ENCODE results near the gene POU6F2.
A peak's percentile ranks its signal among the peaks of the same experiment; 100 is the strongest.

POU6F2 gene

GRCh38 chr7:39433550-39433949, 455.8 kb downstream of the POU6F2 start:
- no peak for DNase-seq (ENCODE audit: low read depth in 2 of 2)
- H3K4me3 ChIP-seq (replicated peaks in 1 of 2; ENCODE audit: low read depth in 2 of 2, low read length in 2 of 2), result no peak overlapping the region
- TF ChIP-seq CTCF (IDR thresholded peaks at IDR 0.05; ENCODE audit: low read depth, low read length), result no peak

GRCh38 chr7:39434012-39434411, 456.3 kb downstream of the POU6F2 start:
- TF ChIP-seq CTCF (IDR thresholded peaks at IDR 0.05; ENCODE audit: low read depth, low read length), result no peak
- DNase-seq (ENCODE audit: low read depth in 2 of 2), result no peak
- H3K4me3 ChIP-seq (replicated peaks in 1 of 2; ENCODE audit: low read depth in 2 of 2, low read length in 2 of 2), result no peak overlapping the region

GRCh38 chr7:39446546-39446945, 468.8 kb downstream of the POU6F2 start:
- no peak for TF ChIP-seq CTCF (IDR thresholded peaks at IDR 0.05; ENCODE audit: low read depth, low read length)
- DNase-seq (ENCODE audit: low read depth in 2 of 2), result no peak
- no peak overlapping the region for H3K4me3 ChIP-seq (replicated peaks in 1 of 2; ENCODE audit: low read depth in 2 of 2, low read length in 2 of 2)

- TF ChIP-seq CTCF (IDR thresholded peaks at IDR 0.05; ENCODE audit: low read depth, low read length), result no peak
- H3K4me3 ChIP-seq (replicated peaks in 1 of 2; ENCODE audit: low read depth in 2 of 2, low read length in 2 of 2), result no peak overlapping the region
- DNase-seq (ENCODE audit: low read depth in 2 of 2), result no peak
Observed at GRCh38 chr7:39451901-39452300, 474.2 kb downstream of the POU6F2 start.

- H3K4me3 ChIP-seq (replicated peaks in 1 of 2; ENCODE audit: low read depth in 2 of 2, low read length in 2 of 2), result no peak overlapping the region
- TF ChIP-seq CTCF (IDR thresholded peaks at IDR 0.05; ENCODE audit: low read depth, low read length), result peak; percentile 86
- peak; percentile 61 to 75 for DNase-seq (ENCODE audit: low read depth in 2 of 2)
Observed at GRCh38 chr7:39453743-39454355, 476.1 kb downstream of the POU6F2 start.

- peak overlapping the region in 1 of 2 donors; percentile 12 for H3K4me3 ChIP-seq (replicated peaks in 1 of 2; ENCODE audit: low read depth in 2 of 2, low read length in 2 of 2)
- no peak for TF ChIP-seq CTCF (IDR thresholded peaks at IDR 0.05; ENCODE audit: low read depth, low read length)
- DNase-seq (ENCODE audit: low read depth in 2 of 2), result peak in 1 of 2 donors; percentile 3
Observed at GRCh38 chr7:39458061-39458745, 480.5 kb downstream of the POU6F2 start.

Data from cardiac fibroblast (primary cell).